Left ventricle myocardium inferior (tissue), 1 donor: ENCODE measurements around the gene STK40. TPM values are rescaled to one million over a fixed set of nuclear protein-coding genes. Genes with fewer than 3 reads are reported as not detected.

ENCODE experiments used
- DNase-seq: peaks from one replicate; pipeline ENCODE4 v3.0.0-alpha.2; 2020
- H3K27ac ChIP-seq: fragments of 200-600 bp; replicated peaks from 2 replicates; pipeline ENCODE4 v1.8.0; 2021
- H3K27me3 ChIP-seq: fragments of 200-600 bp; 2 replicates; pipeline ENCODE4 v1.8.0; 2021; ENCODE audit warnings: low read depth
- H3K36me3 ChIP-seq: fragments of 200-600 bp; 2 replicates; pipeline ENCODE4 v1.8.0; 2021
- H3K4me1 ChIP-seq: fragments of 200-600 bp; 2 replicates; pipeline ENCODE4 v1.8.0; 2021
- H3K4me3 ChIP-seq: fragments of 200-600 bp; 2 replicates; pipeline ENCODE4 v1.8.0; 2021; ENCODE audit warnings: mild to moderate bottlenecking, moderate library complexity
- H3K9me3 ChIP-seq: fragments of 200-600 bp; replicated peaks from 2 replicates; pipeline ENCODE4 v1.8.0; 2021
- CTCF ChIP-seq: fragments of 200-600 bp; IDR thresholded peaks from 2 replicates; pipeline ENCODE4 v1.8.0; 2021; ENCODE audit warnings: antibody characterized with exemption, mild to moderate bottlenecking, borderline replicate concordance
- intact Hi-C: fragments of 100-400 bp; cut with micrococcal nuclease; formaldehyde crosslinking; loops from one replicate; pipeline ENCODE4 v1.11.0; 2022
- total RNA-seq: library from RNA; stranded (reverse); fragmentation: NEBNext Ultra II Directional; extraction: Animal tissue kit (Norgen Biotek cat#: 25700); gene quantifications from one replicate; pipeline ENCODE4 v1.2.1, GENCODE V29; 2021
- donor health status: DM: no; HTN: yes; CAD: no; lungs with severe emphysema.

The STK40 gene
- total RNA-seq, 1 donor from 2014 or later: 69.8 TPM

DNA sequence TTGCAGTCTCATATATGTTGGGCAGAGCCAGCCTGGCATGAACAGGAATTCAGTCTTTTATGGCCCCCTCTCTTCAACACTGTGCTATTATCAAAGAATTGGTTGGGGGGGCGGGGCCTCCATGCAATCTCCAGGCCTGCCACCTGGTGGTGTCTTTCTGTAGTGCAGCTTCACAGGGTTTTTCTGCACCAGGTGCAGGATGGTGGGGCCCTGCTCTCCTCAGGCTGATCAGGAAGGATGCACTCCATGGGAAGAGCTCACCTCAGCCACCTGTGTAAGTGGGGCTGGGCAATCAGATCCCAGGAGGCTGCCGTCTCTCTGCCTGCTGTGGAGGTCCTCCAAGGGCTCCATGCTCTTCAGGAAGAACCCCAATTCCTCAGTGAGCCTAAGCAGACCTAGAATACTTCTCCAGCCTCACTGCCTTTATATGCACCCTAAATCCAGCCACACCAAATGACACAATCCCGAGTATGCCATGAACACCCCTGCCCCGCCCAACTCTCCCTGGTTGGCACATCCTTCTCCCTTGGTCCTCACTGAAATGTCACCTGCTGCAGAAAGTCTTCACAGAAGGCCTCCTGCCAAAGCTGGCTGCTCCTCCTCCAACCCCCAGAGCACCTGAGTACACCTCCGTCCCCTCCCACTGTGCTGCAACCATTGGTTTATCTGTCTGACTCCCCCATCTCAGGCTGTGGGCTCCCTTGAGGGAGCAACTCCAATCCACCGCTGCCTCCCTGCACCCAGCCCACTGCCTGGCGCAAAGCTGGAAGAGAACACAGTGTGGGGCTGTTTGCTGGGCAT, 16.5 kb downstream of the STK40 start:
- intact Hi-C loops: no loop called here
- Histone ChIP-seq H3K27ac (peak overlapping the region; percentile 17), H3K9me3 (no peaks in the 10 kb centered on the region), H3K4me3 (no peak overlapping the region), H3K27me3 (no peaks in the 10 kb centered on the region), H3K4me1 (peaks cover 84% of the 10 kb centered on the region), H3K36me3 (no peaks in the 10 kb centered on the region)
- TF ChIP-seq CTCF: peak; percentile 96
- DNase-seq: peak; percentile 72

DNA sequence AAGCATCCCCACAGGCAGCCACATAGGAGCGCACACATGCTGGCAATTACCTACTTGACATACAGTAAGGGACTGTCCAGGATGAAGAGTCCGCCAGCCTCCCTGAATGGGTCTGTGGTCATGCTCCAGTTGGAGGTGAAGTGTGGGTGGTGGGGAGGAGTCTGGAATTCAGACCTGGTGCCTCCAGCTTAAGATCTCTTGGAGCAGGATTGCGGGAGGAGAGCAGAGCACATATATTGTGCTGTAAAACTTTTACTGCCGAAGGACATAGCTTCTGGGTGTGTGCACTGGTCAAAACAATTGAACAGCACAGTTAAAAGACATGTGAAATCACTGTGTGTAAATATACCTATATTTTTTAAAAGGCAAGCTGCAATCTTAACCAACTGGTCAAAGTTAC, 17.9 kb downstream of the STK40 start:
- intact Hi-C loops: no loop called here
- peaks cover 69% of the 10 kb centered on the region for H3K4me1 ChIP-seq
- DNase-seq: no peak
- H3K4me3 ChIP-seq: no peak overlapping the region
- H3K27ac ChIP-seq: no peak overlapping the region
- TF ChIP-seq CTCF: no peak
- no peaks in the 10 kb centered on the region for H3K27me3 ChIP-seq
- H3K36me3 ChIP-seq: peaks cover 6% of the 10 kb centered on the region
- no peaks in the 10 kb centered on the region for H3K9me3 ChIP-seq

GRCh38 chr1:36367066-36367465, 18.7 kb downstream of the STK40 start:
- H3K27ac ChIP-seq: peak overlapping the region; percentile 66
- H3K9me3 ChIP-seq: no peaks in the 10 kb centered on the region
- DNase-seq: no peak
- TF ChIP-seq CTCF: no peak
- no peaks in the 10 kb centered on the region for H3K27me3 ChIP-seq
- intact Hi-C loops: no loop called here
- no peak overlapping the region for H3K4me3 ChIP-seq
- H3K4me1 ChIP-seq: peaks cover 62% of the 10 kb centered on the region
- peaks cover 13% of the 10 kb centered on the region for H3K36me3 ChIP-seq

- H3K27me3 ChIP-seq: no peaks in the 10 kb centered on the region
- H3K4me1 ChIP-seq: peaks cover 53% of the 10 kb centered on the region
- peak; percentile 53 for DNase-seq
- H3K36me3 ChIP-seq: peaks cover 15% of the 10 kb centered on the region
- H3K27ac ChIP-seq: peak overlapping the region; percentile 66
- H3K9me3 ChIP-seq: no peaks in the 10 kb centered on the region
- TF ChIP-seq CTCF: no peak
- no peak overlapping the region for H3K4me3 ChIP-seq
- intact Hi-C loops: no loop called here
Measured at GRCh38 chr1:36366091-36366661, 19.5 kb downstream of the STK40 start.

GRCh38 chr1:36365381-36365780, 20.3 kb downstream of the STK40 start:
- TF ChIP-seq CTCF: no peak
- Histone ChIP-seq H3K27me3 (no peaks in the 10 kb centered on the region), H3K4me1 (peaks cover 45% of the 10 kb centered on the region), H3K36me3 (peaks cover 15% of the 10 kb centered on the region), H3K9me3 (no peaks in the 10 kb centered on the region), H3K27ac (peak overlapping the region; percentile 66), H3K4me3 (no peak overlapping the region)
- intact Hi-C loops: no loop called here
- peak; percentile 72 for DNase-seq
